Muscle of arm (tissue), 12 donors: ENCODE results near the gene GPR160. TPM values are rescaled to one million over a fixed set of nuclear protein-coding genes. Genes with fewer than 3 reads are reported as not detected.

Experiments
- DNase-seq: peaks from one replicate; pipeline ENCODE4 v3.0.0-alpha.2; 2013
- polyA plus RNA-seq, 12 donors: library from polyadenylated mRNA; unstranded; fragments of 120-200 nt; gene quantifications; one replicate each; pipeline ENCODE4 v1.2.1, GENCODE V29; 2013; ENCODE audit not compliant: insufficient read length in 12 of 12

Gene GPR160
- polyA plus RNA-seq, 12 donors = 2.1 to 47.5 (median 3.2) TPM; not detected in 1

DNA sequence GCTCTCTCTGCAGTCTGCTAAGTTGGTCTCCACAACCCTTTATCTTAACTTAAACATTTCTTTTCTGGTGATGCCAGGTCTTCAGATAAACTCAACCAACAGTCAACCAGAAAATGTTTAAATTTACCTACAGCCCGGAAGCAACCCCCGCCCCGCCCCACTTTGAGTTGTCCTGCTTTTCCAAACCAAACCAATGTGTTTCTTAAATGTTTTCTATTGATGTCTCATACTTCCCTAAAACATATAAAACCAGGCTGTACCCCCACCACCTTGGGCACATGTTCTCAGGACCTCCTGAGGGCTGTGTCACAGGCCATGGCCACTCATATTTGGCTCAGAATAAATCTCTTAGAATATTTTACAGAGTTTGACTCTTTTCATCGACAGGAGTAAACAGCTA, 13.2 kb upstream of the GPR160 start:
- no peak for DNase-seq

DNA sequence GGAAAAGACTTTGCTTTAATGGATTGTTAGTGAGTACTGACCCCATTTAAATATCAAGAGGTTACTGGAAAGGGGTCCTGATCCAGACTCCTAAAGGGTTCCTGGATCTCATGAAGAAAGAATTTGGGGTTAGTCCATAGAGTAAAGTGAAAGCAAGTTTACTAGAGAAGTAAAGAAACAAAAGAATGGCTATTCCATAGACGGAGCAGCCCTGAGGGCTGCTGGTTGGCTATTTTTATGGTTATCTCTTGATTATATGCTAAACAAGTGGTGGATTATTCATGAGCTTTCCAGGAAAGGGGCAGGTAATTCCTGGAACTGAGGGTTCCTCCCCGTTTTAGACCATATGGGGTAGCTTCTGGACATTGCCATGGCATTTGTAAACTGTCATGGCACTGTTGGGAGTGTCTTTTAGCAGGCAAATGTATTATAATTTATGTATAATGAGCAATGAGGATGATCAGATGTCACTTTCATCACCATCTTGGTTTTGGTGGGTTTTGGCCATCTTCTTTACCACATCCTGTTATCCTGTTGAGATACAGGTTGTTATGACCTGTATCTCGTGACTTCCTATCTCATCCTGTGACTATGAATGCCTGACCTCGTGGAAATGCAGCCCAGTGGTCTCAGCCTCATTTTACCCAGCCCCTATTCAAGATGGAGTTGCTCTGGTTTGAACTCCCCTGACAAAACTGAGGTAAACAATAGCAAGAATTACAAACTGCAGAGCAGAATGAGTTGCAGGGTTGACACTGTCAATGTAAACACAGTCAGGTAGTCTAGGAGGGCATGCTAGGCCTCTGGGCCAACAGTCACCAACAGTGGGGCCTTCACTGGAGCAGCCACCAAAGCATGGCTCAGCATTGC, 10.3 kb upstream of the GPR160 start:
- no peak for DNase-seq

DNA sequence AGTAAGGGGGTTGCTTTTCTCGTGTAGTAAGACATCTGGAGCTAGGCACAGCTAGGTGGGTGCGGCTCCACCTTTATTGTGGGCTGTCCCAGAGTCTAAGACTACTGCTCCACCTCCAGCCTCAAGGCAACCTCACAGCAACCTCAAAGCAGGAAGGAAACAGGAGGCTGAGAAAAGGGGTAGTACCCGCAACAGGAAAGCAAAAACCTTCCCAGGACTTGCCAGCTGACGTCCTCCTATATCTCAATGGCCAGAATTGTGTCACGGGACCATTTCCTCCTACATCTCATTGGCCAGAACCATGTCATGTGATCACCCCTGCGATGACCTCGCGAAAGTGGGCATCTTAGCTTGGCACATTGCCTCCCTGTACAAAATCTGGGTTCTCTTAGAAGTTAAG, 4.3 kb upstream of the GPR160 start:
- no peak for DNase-seq

DNA sequence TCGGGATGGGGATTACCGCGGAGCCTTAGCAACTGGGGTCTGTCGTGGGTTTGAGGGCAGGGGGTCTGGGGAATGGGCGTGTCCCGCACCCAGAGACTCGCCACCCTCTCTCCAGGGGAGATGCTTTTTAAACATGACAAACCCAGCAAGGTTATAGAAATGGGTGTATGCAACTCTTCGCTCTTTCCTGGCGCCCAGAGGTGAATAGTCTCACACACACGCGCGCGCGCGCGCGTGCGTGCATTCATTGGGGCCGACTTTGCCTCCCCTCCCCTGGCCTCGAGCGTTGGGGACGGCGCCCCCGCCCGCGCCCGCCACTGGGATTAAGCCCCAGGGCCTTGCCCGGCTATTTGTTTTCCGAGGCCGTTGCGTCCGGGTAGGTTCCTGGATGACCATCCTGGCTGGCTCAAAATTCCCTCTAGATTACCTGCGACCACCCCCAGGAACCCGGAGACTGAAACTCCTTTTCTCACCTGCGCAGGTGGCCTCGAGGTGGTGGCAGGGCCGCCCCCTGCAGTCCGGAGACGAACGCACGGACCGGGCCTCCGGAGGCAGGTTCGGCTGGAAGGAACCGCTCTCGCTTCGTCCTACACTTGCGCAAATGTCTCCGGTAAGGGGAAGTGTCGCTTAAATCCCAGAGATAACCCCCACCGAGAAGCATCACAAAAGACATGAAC, 777 bp downstream of the GPR160 start:
- DNase-seq = no peak

DNA sequence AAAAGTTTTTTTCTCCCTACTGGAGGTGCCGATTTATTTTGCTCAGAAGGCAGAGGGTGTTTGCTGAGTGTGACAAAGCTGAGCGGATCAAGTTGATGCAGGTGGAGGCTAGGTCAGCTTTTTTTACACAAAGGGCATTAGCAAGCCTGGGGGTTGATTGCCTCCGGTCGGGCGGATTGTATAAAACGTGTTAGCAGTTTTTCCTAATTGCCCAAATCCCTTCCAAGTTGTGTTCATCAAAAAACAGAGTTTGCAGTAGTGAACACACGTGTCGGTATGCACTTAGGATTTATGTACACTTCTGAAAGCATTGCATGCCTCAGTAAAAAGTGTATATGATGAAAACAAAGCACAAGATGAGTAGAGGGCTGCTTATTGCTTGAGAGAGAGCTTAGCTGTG, 2.6 kb downstream of the GPR160 start:
- DNase-seq = no peak

DNA sequence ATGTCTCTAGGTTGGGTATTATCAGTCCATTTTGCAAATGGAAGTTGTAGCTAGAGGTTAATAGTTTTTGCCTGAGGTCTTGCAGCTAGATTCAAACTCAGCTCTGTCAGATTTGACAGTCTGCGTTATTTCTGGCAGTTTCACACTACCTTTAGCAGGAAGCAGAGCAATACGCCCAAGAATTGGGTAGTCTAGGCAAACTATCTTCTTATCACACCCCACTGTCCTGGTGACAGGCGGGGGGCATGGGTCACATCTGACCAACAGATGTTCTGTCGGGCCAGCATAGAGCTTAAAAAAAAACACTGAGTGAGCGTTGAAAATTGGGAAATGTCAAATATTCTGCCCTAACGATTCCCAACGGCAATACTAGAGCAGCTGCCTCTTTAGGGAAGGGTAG, 5.7 kb downstream of the GPR160 start:
- DNase-seq = no peak

DNA sequence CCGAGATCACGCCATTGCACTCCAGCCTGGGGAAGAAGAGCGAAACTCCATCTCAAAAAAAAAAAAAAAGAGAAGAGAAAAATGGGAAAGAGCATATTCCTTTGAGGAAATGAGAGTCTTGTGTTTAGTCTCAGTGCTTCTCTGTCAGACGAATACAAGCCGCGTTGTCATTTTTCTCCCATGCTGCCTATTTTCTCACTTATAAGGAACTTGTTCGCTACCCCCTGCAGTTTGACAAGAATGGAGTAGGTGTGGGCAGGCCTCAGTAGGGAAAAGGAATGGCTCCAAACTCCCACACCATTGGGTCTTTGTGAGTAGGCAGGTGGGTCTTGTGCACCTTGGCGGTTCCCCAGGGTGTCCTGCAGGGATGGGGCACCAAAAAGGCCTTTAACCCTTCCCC, 6.5 kb downstream of the GPR160 start:
- DNase-seq = no peak

DNA sequence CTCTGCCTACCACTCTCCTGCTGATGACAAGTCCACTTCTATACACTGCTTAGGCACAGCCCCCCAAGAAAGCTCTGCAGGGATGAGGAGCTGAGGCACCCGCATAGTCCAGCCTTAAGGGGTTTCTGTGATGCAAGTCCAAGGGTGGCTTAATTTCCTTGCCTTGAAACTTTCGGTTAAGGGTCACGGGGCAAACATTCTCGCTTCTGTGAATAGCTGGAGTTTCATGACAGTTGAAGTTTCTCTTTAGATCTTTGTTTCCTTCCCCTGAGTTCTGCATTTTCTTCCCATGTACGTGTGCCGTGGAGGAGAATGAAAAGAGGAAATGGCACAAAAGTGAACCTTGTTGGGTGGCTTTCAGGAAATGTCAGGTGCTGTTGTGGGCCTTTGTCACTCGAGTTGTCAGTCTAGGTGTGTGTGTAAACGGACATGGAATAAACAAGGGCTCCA, 7.0 kb downstream of the GPR160 start:
- no peak for DNase-seq

DNA sequence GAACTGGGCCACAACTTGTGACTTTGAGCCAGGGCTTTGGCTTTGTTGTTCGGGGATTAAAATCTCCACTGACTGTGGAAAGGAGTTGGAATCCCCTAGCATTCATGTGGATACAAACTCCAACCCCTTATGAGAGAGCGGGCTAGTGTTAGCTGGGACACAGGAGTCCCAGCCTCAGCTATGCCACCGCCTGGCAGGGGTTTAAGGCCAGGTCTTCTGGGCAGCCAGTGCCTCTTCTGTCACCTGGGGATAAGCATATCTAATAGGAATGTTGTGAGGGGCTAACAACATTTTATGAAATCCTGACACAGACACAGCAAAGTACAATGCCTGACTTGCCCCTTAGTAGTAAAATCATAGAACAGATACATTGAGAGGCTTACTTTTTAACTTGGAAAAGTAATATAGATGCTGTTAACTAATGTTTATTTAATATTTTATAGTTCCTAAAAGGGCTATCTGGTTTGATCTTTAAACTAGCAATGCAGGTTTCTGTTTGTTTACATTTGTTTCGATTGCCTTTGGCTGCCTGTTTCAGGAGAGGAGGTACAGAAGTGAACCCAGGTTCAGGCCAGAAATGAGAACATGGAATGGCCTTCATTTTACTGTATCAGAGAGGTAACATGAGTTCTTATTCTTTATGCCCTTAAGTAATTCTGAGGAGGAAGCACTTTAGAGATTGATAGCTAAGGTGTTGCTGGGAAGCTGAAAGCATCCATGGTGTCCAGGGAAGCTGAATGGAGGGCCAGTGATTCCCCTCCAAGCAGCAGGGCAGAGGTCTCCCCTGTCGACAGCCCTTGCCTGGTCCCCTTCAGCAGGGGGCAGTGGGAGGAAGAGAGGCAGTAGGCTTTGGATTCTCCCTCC, 8.7 kb downstream of the GPR160 start:
- DNase-seq = no peak

DNA sequence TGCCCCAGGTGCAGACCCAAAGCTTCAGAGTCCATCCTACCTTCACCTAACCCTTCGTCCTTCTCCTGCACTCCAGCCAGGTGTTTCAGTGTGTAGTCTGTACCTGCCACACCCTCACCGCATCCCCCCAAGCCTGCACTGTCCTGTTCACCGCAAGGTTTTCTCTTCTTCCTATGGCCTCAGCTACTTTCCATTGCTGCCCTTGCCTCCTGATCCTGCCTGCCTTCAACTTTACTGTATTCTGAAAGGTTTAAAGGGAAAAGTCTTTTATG, 9.3 kb downstream of the GPR160 start:
- no peak for DNase-seq

DNA sequence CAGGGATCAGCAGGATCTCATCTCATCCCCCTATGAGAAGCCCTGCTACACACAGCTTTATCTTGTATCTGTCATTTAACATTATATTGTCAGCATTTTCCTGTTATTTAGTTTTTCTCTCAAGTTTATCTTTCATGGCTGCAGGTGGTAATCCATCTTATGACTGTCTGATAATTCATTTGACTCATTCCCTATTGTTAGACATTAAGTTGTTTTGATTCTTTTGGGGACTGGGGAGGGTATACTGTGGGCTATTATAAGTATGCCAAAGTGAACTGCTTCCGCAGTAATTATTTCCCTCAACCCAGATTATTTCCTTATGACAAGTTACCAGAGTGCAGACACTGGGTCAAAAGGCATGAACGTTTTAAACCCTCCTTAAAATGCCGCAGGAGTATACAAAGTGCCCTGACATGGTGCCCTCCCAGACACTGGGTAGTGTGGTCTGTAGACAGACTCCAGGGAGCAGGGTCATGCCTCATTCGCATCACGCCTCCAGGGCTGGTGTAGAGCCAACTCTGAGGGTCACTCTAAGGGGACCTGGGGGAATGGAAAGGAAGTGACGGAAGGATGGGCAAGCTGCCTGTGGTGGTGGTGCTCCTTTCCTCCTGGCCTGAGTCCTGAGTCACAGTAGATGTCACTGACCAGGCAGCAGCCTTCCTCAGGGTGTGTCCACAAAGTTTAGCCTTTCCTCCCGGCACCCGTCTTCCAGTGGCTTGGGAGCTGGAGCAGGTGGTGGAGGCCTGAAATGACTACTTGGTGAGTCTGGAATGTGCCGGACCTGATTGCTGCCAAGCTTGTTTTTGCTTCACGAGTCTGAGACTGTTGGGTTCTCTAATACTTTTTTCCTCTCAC, 11.6 kb downstream of the GPR160 start:
- DNase-seq = no peak

DNA sequence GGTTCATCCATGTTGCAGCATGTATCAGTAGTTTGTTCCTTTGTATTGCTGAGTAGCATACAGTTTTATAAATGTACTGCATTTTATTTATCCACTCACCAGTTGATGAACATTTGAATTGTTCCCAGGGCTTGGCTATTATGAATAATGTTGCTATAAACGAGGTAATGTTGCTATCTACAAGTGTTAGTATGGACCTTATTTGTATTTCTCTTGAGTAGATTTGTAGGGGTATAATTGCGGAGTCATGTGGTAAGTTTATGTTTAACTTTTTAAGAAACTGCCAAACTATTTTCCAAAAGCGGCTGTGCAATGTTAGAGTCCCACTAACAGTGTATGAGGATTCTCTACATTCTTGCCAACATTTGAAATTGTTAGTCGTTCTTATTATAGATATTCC, 13.0 kb downstream of the GPR160 start:
- no peak for DNase-seq

DNA sequence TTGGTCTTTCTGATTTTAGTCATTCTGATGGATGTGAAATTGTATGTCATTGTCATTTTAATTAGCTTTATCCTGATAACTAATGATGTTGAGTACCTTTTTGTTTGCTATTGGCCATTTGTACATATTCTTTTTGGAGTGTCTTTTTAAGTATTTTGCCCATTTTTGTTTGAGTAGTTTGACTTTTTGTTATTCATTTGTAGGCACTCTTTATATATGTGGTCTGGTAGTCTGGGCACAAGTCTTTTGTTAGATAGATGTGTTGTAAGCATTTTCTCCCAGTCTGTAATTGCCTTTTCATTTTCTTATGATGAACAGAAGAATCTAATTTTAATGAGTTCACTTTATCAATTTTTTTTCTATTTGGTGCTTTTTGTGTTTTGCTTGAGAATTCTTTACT, 14.6 kb downstream of the GPR160 start:
- DNase-seq = no peak

DNA sequence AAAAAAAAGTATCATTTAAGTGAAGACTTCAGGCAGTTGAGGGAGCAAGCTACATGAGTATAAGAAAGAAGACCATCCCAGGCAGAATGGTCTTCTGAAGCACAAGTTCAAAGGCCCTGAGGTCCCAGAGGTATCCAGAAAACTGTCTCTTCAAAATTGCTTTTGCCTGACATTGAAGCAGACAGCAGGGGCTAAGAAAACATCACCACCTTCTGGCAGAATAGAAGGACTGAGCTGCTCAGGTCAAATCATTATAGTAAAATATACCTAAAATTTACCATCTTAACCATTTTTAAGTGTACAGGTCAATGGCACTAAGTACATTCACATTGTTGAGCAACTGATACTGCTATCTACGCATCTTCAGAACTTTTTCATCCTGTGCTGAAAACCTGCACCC, 16.4 kb downstream of the GPR160 start:
- DNase-seq = no peak

DNA sequence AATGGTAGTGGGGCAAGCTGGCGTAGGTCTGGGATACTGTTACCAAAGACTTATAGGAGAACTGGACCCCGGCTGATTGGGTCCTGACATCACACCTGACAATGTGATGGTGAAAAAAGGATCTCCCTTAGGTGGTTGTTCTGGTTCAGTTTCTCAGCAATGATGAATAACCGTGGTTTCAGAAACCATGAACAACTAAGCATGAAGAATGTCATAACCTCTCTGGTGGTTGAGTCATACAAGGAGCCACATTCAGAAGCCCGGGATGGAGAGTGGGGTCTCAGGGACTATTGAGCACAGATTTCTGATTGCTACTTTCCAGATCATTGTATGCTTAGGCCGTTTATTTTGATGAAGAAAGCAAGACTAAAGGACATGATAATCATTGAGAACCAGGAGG, 17.4 kb downstream of the GPR160 start:
- DNase-seq = no peak

DNA sequence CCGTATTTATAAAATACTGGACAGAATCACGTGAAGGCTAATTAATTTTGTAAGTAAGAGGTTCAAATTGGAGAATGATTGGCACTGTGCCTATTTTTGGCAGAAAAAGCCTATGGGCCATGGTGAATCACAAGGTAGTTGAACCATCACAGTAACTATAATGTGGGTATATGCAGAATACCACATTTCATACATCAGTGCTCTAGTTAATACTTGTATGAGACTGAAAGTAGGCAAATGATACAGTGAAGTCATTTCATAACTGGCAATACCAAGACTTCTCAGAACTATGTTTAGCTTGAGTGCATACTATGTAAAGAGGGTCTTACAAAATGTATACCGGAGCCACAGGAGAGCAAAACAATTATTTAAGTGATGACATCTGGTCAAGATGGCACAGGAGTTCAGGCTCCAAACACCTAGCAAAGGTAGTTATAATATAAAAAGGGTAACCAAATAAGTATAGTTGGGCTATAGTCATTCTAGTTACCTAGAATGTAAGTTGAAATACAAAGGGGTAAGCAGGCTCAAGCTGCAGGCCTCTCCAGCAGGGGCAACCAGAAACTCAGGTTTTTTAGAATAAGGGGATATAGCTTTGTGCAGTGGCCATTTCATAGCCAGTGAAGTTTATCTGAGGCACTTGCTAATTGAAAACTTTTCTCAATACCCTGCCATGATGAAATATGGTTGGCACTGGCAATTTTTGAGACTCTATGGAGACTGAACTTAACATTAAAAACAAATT, 19.1 kb downstream of the GPR160 start:
- DNase-seq = no peak

DNA sequence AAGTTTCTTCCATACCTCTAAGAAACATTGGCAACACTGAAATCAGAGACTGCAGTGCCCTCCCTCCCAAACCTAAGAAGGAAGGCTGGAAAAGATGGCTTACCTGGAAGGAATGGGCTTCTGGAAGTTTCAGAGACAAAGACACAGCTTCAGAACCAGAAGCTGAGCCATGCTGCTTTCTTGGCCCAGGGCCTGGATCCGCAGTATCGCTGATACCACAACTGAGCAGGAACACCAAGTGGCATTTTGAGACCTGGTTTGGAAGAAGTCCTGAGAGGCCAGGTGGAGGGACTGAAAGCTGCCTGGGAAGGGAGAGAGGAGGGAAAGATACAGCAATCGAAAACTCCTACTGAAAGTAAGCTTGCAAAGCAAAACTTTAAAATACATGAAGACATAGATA, 19.8 kb downstream of the GPR160 start:
- no peak for DNase-seq

DNA sequence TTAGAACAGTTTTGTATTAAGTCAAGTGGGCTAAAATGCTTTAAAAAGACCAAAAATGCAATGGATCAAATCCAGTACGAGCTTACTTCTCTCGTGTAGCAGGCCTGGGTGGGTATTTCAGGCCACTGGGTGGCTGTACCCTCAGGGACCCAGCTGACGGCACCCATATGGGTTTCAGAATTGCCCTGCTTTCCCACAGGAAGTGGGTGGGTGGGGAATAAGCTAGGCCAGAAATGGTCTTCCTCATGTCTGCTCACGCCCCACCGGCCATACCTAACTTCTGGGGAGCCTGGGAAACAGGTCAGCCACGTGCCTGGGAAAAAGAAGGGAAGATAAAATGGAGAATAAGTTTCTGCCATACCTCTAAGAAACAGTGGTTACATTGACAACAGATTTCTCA, 20.3 kb downstream of the GPR160 start:
- DNase-seq = no peak

DNA sequence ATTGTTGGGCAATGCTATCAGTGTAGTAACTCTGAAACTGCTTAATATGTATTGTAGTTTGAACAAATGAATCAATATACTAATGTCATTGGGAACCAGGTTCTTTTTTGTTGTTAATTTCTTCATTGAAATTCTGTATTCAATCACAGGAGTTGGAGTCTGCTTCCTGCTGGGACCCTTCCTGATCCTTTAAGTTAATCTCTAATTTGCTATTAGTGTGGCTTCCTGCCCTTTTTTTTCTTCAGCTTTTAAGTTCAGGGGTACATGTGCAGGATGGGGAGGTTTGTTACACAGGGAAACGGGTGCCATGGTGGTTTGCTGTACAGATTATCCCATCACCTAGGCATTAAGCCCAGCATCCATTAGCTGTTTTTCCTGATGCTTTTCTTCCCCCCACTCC, 21.7 kb downstream of the GPR160 start:
- no peak for DNase-seq

DNA sequence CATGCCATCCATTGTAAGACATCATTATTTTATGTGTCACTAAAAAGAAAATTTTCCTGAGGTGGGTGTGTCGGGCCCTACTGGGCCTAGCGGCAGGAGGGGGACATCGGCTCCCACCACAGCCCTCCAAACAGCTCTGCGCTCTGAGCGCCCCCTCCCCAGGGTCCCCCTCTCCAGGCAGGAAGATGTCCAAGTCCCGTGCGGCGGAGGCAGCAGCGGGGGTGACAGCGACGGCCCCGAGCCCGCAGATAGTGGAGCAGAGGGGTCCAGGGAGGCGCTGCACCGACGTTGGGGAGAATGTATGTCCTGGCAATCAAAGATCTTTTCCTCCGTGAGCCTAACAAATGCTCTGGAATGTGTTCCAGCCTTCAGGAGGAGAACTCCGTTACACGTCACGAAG, 24.3 kb downstream of the GPR160 start:
- no peak for DNase-seq

DNA sequence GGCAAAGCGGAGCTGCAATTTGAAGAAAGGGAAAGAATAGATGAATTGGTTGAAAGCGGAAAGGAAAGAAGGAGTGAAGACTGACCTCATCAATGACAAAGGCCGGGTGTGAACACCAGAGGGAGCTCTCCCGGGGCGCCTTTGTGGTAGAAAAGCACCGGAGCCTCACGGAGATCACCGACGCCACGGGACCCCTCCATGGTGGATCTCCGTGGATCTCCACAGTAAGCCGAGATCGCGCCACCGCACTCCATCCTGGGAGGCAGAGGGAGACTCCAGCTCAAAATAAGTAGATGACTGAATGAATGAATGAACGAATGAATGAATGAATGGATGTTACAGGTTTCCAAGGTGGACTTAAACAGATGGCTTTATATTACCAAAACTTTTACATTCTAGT, 25.0 kb downstream of the GPR160 start:
- no peak for DNase-seq
